H1 (cell line): ENCODE measurements around the gene SKIDA1. TPM values are rescaled to one million over a fixed set of nuclear protein-coding genes. Genes with fewer than 3 reads are reported as not detected.

Experiments
- CTCF ChIA-PET: fragments of 300-600 bp; sonication (Branson Sonifier 250); formaldehyde crosslinking; loops from one replicate; lab custom pipeline; 2021; ENCODE audit not compliant: partially characterized antibody; lab: Charles Lee
- POLR2A ChIA-PET: fragments of 300-600 bp; sonication (Branson Sonifier 250); formaldehyde crosslinking; loops from one replicate; lab custom pipeline; 2021; ENCODE audit warnings: inconsistent platforms; ENCODE audit not compliant: partially characterized antibody; lab: Charles Lee
- DNase-seq, 2 experiments: peaks; one replicate each; pipeline versions ENCODE4 v3.0.0 to v3.0.0-alpha.2; 2010 to 2022; ENCODE audit warnings: low spot score in 2 of 2, low read depth in 1 of 2, mixed read lengths in 1 of 2
- FAIRE-seq: peaks from 2 replicates; lab custom pipeline; 2011; peaks lifted over from hg19 to GRCh38; lab: Jason Lieb, UNC
- H2AFZ ChIP-seq: 2 replicates; pipeline ENCODE4 v1.8.1; 2012; ENCODE audit warnings: low read length, inconsistent platforms
- H2AK5ac ChIP-seq: 2 replicates; pipeline ENCODE4 v1.6.1; 2013; ENCODE audit warnings: low read depth, low read length
- H2BK120ac ChIP-seq: replicated peaks from 2 replicates; pipeline ENCODE3; 2013; ENCODE audit warnings: low read depth, low read length, inconsistent platforms
- H2BK12ac ChIP-seq: 2 replicates; pipeline ENCODE4 v1.6.1; 2013; ENCODE audit warnings: low read depth, low read length
- H2BK15ac ChIP-seq: 2 replicates; pipeline ENCODE4 v1.6.1; 2013; ENCODE audit warnings: low read length
- H2BK20ac ChIP-seq: 2 replicates; pipeline ENCODE4 v1.6.1; 2013; ENCODE audit warnings: low read length
- H2BK5ac ChIP-seq: 2 replicates; pipeline ENCODE4 v1.6.1; 2013; ENCODE audit warnings: low read depth, low read length
- H3K14ac ChIP-seq: 2 replicates; pipeline ENCODE4 v1.6.1; 2013; ENCODE audit warnings: inconsistent platforms; ENCODE audit not compliant: insufficient read length
- H3K18ac ChIP-seq: 2 replicates; pipeline ENCODE4 v1.6.1; 2013; ENCODE audit warnings: low read length; ENCODE audit errors: extremely low read depth
- H3K23ac ChIP-seq: 2 replicates; pipeline ENCODE4 v1.6.1; 2013; ENCODE audit warnings: inconsistent platforms; ENCODE audit not compliant: insufficient read length
- H3K23me2 ChIP-seq: 2 replicates; pipeline ENCODE4 v1.6.1; 2013; ENCODE audit warnings: low read depth, low read length
- H3K27ac ChIP-seq: 2 replicates; pipeline ENCODE4 v1.6.1; 2011; ENCODE audit warnings: low read depth, low read length, inconsistent platforms
- H3K27me3 ChIP-seq, 4 experiments: replicated peaks in 1 of 4; 1 replicate in 1 of 4; 2 replicates in 3 of 4; pipeline versions ENCODE4 v1.6.1 to v1.8.1; 2011 to 2013; ENCODE audit warnings: low read length in 3 of 4, mild to moderate bottlenecking in 3 of 4, inconsistent platforms in 2 of 4, mixed read lengths in 2 of 4, moderate library complexity in 1 of 4; ENCODE audit not compliant: control insufficient read depth in 3 of 4, insufficient read depth in 3 of 4; ENCODE audit errors: extremely low read depth in 1 of 4
- H3K36me3 ChIP-seq, 4 experiments: 2 replicates each; pipeline versions ENCODE4 v1.6.1 to v1.8.1; 2011 to 2013; ENCODE audit warnings: mild to moderate bottlenecking in 4 of 4, low read length in 3 of 4, moderate library complexity in 2 of 4, control low read depth in 1 of 4, inconsistent platforms in 1 of 4; ENCODE audit not compliant: insufficient read depth in 4 of 4, control insufficient read depth in 2 of 4
- H3K4ac ChIP-seq: replicated peaks from 2 replicates; pipeline ENCODE3; 2013; ENCODE audit warnings: low read length, low read depth, mixed read lengths, inconsistent platforms; ENCODE audit not compliant: insufficient read length
- H3K4me1 ChIP-seq, 4 experiments: replicated peaks in 1 of 4; 1 replicate in 1 of 4; 2 replicates in 3 of 4; pipeline versions ENCODE4 v1.6.1 to v1.8.1; 2011 to 2013; ENCODE audit warnings: low read length in 3 of 4, inconsistent platforms in 2 of 4, mixed read lengths in 1 of 4; ENCODE audit not compliant: insufficient read depth in 4 of 4, control insufficient read depth in 3 of 4
- H3K4me2 ChIP-seq, 2 experiments: 2 replicates each; pipeline versions ENCODE4 v1.6.1 to v1.8.1; 2011 to 2013; ENCODE audit warnings: low read depth in 2 of 2, low read length in 2 of 2, control low read depth in 1 of 2, inconsistent platforms in 1 of 2, mild to moderate bottlenecking in 1 of 2; ENCODE audit not compliant: insufficient read depth in 1 of 2
- H3K4me3 ChIP-seq, 4 experiments: fragments of 200-600, 300-600 bp in 1 of 4; sonication (generic), shearing (Covaris generic), sonication (Bioruptor Twin) in 1 of 4; 2 replicates each; pipeline versions ENCODE4 v1.5.1 to v1.8.1; 2011 to 2016; ENCODE audit warnings: low read length in 4 of 4, low read depth in 3 of 4, control low read depth in 2 of 4, inconsistent platforms in 2 of 4, mild to moderate bottlenecking in 2 of 4, mixed read lengths in 1 of 4, moderate library complexity in 1 of 4; ENCODE audit not compliant: insufficient read depth in 2 of 4; ENCODE audit errors: extremely low read depth in 1 of 4
- H3K56ac ChIP-seq: replicated peaks from 2 replicates; pipeline ENCODE3; 2013; ENCODE audit warnings: low read depth, mild to moderate bottlenecking, mixed read lengths, low read length, inconsistent platforms; ENCODE audit not compliant: insufficient read length
- H3K79me1 ChIP-seq: 2 replicates; pipeline ENCODE4 v1.6.1; 2013; ENCODE audit warnings: low read depth, low read length, control low read depth
- H3K79me2 ChIP-seq, 2 experiments: 2 replicates each; pipeline versions ENCODE4 v1.6.1 to v1.8.1; 2012 to 2013; ENCODE audit warnings: low read length in 2 of 2, mild to moderate bottlenecking in 2 of 2, inconsistent platforms in 1 of 2; ENCODE audit not compliant: insufficient read depth in 2 of 2, control insufficient read depth in 1 of 2
- H3K9ac ChIP-seq, 4 experiments: replicated peaks in 1 of 4; 1 replicate in 1 of 4; 2 replicates in 3 of 4; pipeline versions ENCODE4 v1.6.1 to v1.8.1; 2011 to 2013; ENCODE audit warnings: low read depth in 3 of 4, low read length in 3 of 4, control low read depth in 2 of 4, mild to moderate bottlenecking in 2 of 4, moderate library complexity in 2 of 4, inconsistent platforms in 1 of 4; ENCODE audit errors: extremely low read depth in 1 of 4
- H3K9me3 ChIP-seq, 2 experiments: 2 replicates each; pipeline versions ENCODE4 v1.6.1 to v1.8.1; 2012 to 2013; ENCODE audit warnings: mild to moderate bottlenecking in 2 of 2, moderate library complexity in 2 of 2, control low read depth in 1 of 2, inconsistent platforms in 1 of 2, low read depth in 1 of 2, low read length in 1 of 2, mixed read lengths in 1 of 2; ENCODE audit not compliant: insufficient read depth in 2 of 2
- H4K20me1 ChIP-seq, 2 experiments: replicated peaks in 1 of 2; 2 replicates each; pipeline versions ENCODE3 to v1.8.1; 2011 to 2013; ENCODE audit warnings: inconsistent platforms in 2 of 2, low read length in 2 of 2, mild to moderate bottlenecking in 1 of 2; ENCODE audit not compliant: insufficient read depth in 2 of 2, control insufficient read depth in 1 of 2
- H4K5ac ChIP-seq: 2 replicates; pipeline ENCODE4 v1.6.1; 2013; ENCODE audit warnings: low read length, low read depth, mixed read lengths, inconsistent platforms; ENCODE audit not compliant: insufficient read length
- H4K8ac ChIP-seq: 2 replicates; pipeline ENCODE4 v1.8.0; 2013; ENCODE audit warnings: mild to moderate bottlenecking, moderate library complexity, low read length, inconsistent platforms; ENCODE audit not compliant: insufficient read depth; ENCODE audit errors: extremely low read depth
- H4K91ac ChIP-seq: replicated peaks from 2 replicates; pipeline ENCODE3; 2013; ENCODE audit warnings: low read length, mixed read lengths, inconsistent platforms; ENCODE audit not compliant: insufficient read length
- CBX8 ChIP-seq: fragments of 300-800, 300-1000 bp; sonication (generic); IDR thresholded peaks from 2 replicates; pipeline ENCODE4 v1.7.1; 2016; ENCODE audit warnings: low read depth, low read length, borderline replicate concordance
- CHD2 ChIP-seq: IDR thresholded peaks from 2 replicates; pipeline ENCODE4 v1.6.1; 2012; ENCODE audit warnings: low read length, improper control_type of control experiment
- CTBP2 ChIP-seq: IDR thresholded peaks from 2 replicates; pipeline ENCODE4 v1.7.0; 2011; ENCODE audit warnings: borderline replicate concordance, mild to moderate bottlenecking, moderate library complexity, mixed read lengths, low read length; ENCODE audit not compliant: insufficient read depth, insufficient read length
- MAFK ChIP-seq: IDR thresholded peaks from 2 replicates; pipeline ENCODE4 v1.6.1; 2012; ENCODE audit warnings: low read depth, mild to moderate bottlenecking, improper control_type of control experiment, low read length
- PHF8 ChIP-seq: fragments of 200-600 bp; sonication (generic); conservative IDR thresholded peaks from 2 replicates; pipeline ENCODE4 v1.7.1; 2012; ENCODE audit warnings: low read depth, mild to moderate bottlenecking, inconsistent platforms, low read length, moderate library complexity
- RNF2 ChIP-seq: fragments of 200-900, 300-1000 bp; sonication (generic); IDR thresholded peaks from 2 replicates; pipeline ENCODE4 v1.7.1; 2016; ENCODE audit warnings: borderline replicate concordance, low read depth, mild to moderate bottlenecking, antibody characterized with exemption, low read length; ENCODE audit not compliant: poor library complexity, severe bottlenecking; ENCODE audit errors: missing control alignments
- SIRT6 ChIP-seq: IDR thresholded peaks from one replicate; pipeline ENCODE4 v1.7.1; 2012; ENCODE audit warnings: low read length, inconsistent platforms
- TAF1 ChIP-seq: IDR thresholded peaks from 2 replicates; pipeline ENCODE4 v1.6.1; 2011; ENCODE audit warnings: mild to moderate bottlenecking, low read depth, low read length
- WGBS, 2 experiments: shearing (Covaris generic) in 1 of 2; methylation state at CpG; one replicate each; pipeline versions ENCODE4 v1.1.6 to v1.1.7; 2013 to 2015; ENCODE audit warnings: low lambda C conversion rate in 2 of 2, mixed read lengths in 2 of 2, inconsistent platforms in 1 of 2, low coverage in 1 of 2, missing lambda C conversion rate in 1 of 2; ENCODE audit not compliant: insufficient replicate concordance in 2 of 2, insufficient coverage in 1 of 2, insufficient read length in 1 of 2; ENCODE audit errors: extremely low coverage in 1 of 2, missing lambda C conversion rate in 1 of 2; 5-methylcytosine and 5-hydroxymethylcytosine counted together
- polyA plus RNA-seq, 7 experiments: library from polyadenylated mRNA; depleted of rRNA in 3 of 7; stranded (reverse) in 5 of 7; unstranded in 2 of 7; fragments of >200 nt in 5 of 7; fragments of 200-250 nt in 2 of 7; gene quantifications; 1 replicate in 5 of 7; 2 replicates in 1 of 7; 4 replicates in 1 of 7; pipeline versions ENCODE4 v1.2.1 to v1.2.3, GENCODE V29; 2011 to 2013; ENCODE audit warnings: missing spikeins in 2 of 7, mixed read lengths in 2 of 7
- total RNA-seq: library from RNA; stranded (reverse); fragmentation: NEBNext Ultra II Directional; extraction: Animal tissue kit (Norgen Biotek cat#: 25700); gene quantifications from 2 replicates; pipeline ENCODE4 v1.2.1, GENCODE V29; 2021
- TF ChIP-seq, protein P1 (sequence below): IDR thresholded peaks from 2 replicates; pipeline ENCODE4 v1.6.1; 2012; ENCODE audit warnings: low read length, inconsistent platforms

The SKIDA1 gene
- total and polyA plus RNA-seq, 2 of the 8 experiments (the other 6 are each of a cell fraction or from before 2014, with no cell fraction given) = 1.5 to 8.0 TPM

- Histone ChIP-seq H2BK5ac (peak overlapping the region; percentile 2; the same call in 1 of the 2 replicates), H2AFZ (no peak overlapping the region), H2BK12ac (no peak overlapping the region), H2BK15ac (0 out of 2 replicates have a peak overlapping the region, but pooled peaks have one; percentile 10), H3K23me2 (peaks cover 31% of the 10 kb centered on the region; the same call in 1 of the 2 replicates), H3K4ac (no peak overlapping the region), H3K79me2 (peaks cover 0 to 31% of the 10 kb centered on the region in 2 experiments; a peak in 2 of 4 replicates), H3K9me3 (no peaks in the 10 kb centered on the region), H2BK20ac (no peak overlapping the region), H3K79me1 (no peaks in the 10 kb centered on the region), H2AK5ac (no peak overlapping the region), H3K9ac (peak overlapping the region; percentile 44 to 61 (median 53); a peak in 5 of 7 replicates), H3K4me2 (peak overlapping the region; percentile 90 to 92), H4K20me1 (no peaks in the 10 kb centered on the region), H2BK120ac (peak overlapping the region; percentile 29), H3K27ac (0 out of 2 replicates have a peak overlapping the region, but pooled peaks have one; percentile 0), H4K5ac (peak overlapping the region; percentile 91), H3K14ac (no peak overlapping the region), H3K4me3 (peak overlapping the region; percentile 48 to 88 (median 70)), H4K91ac (peak overlapping the region; percentile 50), H3K56ac (peak overlapping the region; percentile 17), H3K23ac (no peak overlapping the region), H4K8ac (peak overlapping the region; percentile 90), H3K36me3 (no peaks in the 10 kb centered on the region), H3K27me3 (peaks cover 5 to 24% (median 15%) of the 10 kb centered on the region in 4 experiments; a peak in 6 of 7 replicates), H3K4me1 (peaks cover 0 to 25% (median 12%) of the 10 kb centered on the region in 4 experiments; a peak in 6 of 7 replicates), H3K18ac (peak overlapping the region; percentile 97; the same call in 1 of the 2 replicates)
- WGBS, 2 experiments = 5% methylated on average over 42 of the region's 42 CpGs; no CpG with 5 or more reads in 1 of the 2 experiments
- ChIA-PET POLR2A (interaction anchor here (0.6 to 12.9 kb wide), 17 partner anchors 8 to 314 kb away, joined by 3 to 322 read pairs (median 4); partner anchors contain the start of genes MLLT10 and SKIDA1), CTCF (interaction anchor here (0.7 to 6.2 kb wide), 24 partner anchors 8 to 417 kb away, joined by 3 to 46 read pairs (median 4); no protein-coding TSS in a partner anchor)
- DNase-seq = no peak
- no peak for FAIRE-seq
- TF ChIP-seq RNF2 (no peak), TAF1 (no peak), MAFK (no peak), CHD2 (no peak), CBX8 (no peak), SIRT6 (no peak), CTBP2 (no peak), PHF8 (0 out of 2 replicates have a peak, but pooled peaks have one; percentile 1)
- TF ChIP-seq, protein P1, sequence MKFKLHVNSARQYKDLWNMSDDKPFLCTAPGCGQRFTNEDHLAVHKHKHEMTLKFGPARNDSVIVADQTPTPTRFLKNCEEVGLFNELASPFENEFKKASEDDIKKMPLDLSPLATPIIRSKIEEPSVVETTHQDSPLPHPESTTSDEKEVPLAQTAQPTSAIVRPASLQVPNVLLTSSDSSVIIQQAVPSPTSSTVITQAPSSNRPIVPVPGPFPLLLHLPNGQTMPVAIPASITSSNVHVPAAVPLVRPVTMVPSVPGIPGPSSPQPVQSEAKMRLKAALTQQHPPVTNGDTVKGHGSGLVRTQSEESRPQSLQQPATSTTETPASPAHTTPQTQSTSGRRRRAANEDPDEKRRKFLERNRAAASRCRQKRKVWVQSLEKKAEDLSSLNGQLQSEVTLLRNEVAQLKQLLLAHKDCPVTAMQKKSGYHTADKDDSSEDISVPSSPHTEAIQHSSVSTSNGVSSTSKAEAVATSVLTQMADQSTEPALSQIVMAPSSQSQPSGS = no peak
These were observed 30.3 kb downstream of the SKIDA1 start for GRCh38 chr10:21495002-21495751.
